ENCODE results near the gene ADD3. TPM values are rescaled to one million over a fixed set of nuclear protein-coding genes. Genes with fewer than 3 reads are reported as not detected.

Gene ADD3
- total and polyA plus RNA-seq, 2 experiments from 2014 or later, result 133 to 1,101 TPM

GRCh38 chr10:109971634-109972033 is 36.1 kb upstream of the ADD3 start:
- WGBS, 2 experiments (ENCODE audit: low coverage in 1 of 2, low lambda C conversion rate in 2 of 2, missing lambda C conversion rate in 2 of 2), result 66 to 72% methylated on average over 3 of the region's 3 CpGs
- no peak for DNase-seq
- Histone ChIP-seq H3K27me3 (replicated peaks; ENCODE audit: insufficient read depth) (no peaks in the 10 kb centered on the region), H3K4me2 (ENCODE audit: unreplicated experiment) (no peak overlapping the region), H4K20me1 (ENCODE audit: insufficient read depth) (no peaks in the 10 kb centered on the region), H3K9me2 (ENCODE audit: insufficient read depth) (no peaks in the 10 kb centered on the region), H3K9ac (no peak overlapping the region), H3K9me3 (ENCODE audit: low read depth) (no peaks in the 10 kb centered on the region), H3K27ac (no peak overlapping the region), H2AFZ (no peak overlapping the region), H3K4me1 (ENCODE audit: insufficient read depth) (peaks cover 30% of the 10 kb centered on the region), H3K36me3 (ENCODE audit: low read depth) (no peaks in the 10 kb centered on the region), H3F3A (ENCODE audit: insufficient read depth) (peaks cover 26% of the 10 kb centered on the region), H3K79me2 (ENCODE audit: insufficient read depth) (no peaks in the 10 kb centered on the region), H3K4me3 (no peak overlapping the region)
- in situ Hi-C loops (cut with MboI), result no loop called here
- TF ChIP-seq EZH2 (IDR thresholded peaks at IDR 0.05; ENCODE audit: insufficient read depth, poor library complexity, severe bottlenecking), result no peak

DNA sequence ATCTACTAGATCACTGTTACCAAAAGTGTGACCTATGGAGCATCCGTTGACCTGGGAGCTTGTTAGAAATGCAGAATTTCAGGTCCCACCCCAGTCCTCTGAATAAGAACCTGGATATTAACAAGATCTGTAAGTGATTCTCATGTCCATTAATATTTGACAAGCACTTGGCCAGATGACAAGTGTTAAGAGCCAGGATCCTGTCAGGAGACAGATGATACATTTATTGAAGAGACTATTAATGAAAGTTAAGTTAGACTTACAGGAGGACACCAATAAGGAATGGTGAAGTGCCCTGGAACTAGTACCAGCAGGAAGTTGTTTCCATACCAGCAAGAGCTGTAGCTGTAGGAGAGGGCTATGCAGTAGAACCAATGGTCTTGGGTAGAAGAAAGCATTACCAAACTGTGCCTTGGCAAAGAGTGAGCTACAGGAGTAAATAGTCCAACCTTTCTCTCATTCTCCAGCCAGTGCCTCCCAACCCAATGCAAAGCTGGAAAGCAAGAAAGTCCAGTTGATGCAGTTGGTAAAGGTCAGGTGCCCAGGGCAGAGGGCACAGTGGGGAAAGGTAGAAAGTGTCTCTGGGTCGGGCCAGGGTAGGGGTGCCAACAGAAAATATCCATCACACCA is 35.3 kb upstream of the ADD3 start:
- H3K79me2 ChIP-seq (ENCODE audit: insufficient read depth), result no peaks in the 10 kb centered on the region
- no peaks in the 10 kb centered on the region for H4K20me1 ChIP-seq (ENCODE audit: insufficient read depth)
- peaks cover 28% of the 10 kb centered on the region for H3F3A ChIP-seq (ENCODE audit: insufficient read depth)
- TF ChIP-seq EZH2 (IDR thresholded peaks at IDR 0.05; ENCODE audit: insufficient read depth, poor library complexity, severe bottlenecking) (no peak), EZH2phosphoT487 (IDR thresholded peaks at IDR 0.05; ENCODE audit: insufficient read depth, low read depth) (no peak)
- no peaks in the 10 kb centered on the region for H3K9me2 ChIP-seq (ENCODE audit: insufficient read depth)
- no peaks in the 10 kb centered on the region for H3K36me3 ChIP-seq (ENCODE audit: low read depth)
- WGBS, 2 experiments (ENCODE audit: low coverage in 1 of 2, low lambda C conversion rate in 2 of 2, missing lambda C conversion rate in 2 of 2), result 90 to 92% methylated on average over 2 of the region's 2 CpGs
- in situ Hi-C loops (cut with MboI), result no loop called here
- H2AFZ ChIP-seq, result no peak overlapping the region
- H3K9me3 ChIP-seq (ENCODE audit: low read depth), result no peaks in the 10 kb centered on the region
- no peak overlapping the region for H3K4me2 ChIP-seq (ENCODE audit: unreplicated experiment)
- H3K4me3 ChIP-seq, result no peak overlapping the region
- no peaks in the 10 kb centered on the region for H3K27me3 ChIP-seq (replicated peaks; ENCODE audit: insufficient read depth)
- H3K27ac ChIP-seq, result no peak overlapping the region
- peaks cover 30% of the 10 kb centered on the region for H3K4me1 ChIP-seq (ENCODE audit: insufficient read depth)
- no peak overlapping the region for H3K9ac ChIP-seq
- DNase-seq, result no peak

DNA sequence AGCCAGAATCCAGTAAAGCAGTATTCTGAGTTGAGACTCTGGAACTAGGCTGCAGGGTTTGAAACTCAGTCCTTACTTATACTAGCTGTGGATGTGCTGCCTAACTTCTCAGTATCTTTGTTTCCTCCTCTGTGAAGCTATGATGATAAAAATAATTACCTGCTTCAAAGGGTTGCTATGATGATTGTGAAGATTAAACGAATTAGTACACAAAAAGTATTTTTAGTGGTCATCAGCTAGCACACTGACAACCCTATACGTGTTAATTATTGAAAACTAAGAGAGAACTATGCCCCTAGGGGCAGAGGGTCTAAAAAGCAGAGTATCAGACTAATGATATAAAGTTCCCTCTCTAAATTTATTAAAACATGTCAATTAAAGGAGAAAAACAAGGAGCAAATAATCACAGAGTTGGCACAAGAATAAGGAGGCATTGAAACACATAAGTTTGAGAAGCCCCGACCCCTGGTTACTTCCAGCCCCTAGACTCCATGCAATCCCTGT is 34.4 kb upstream of the ADD3 start:
- in situ Hi-C loops (cut with MboI), result no loop called here
- Histone ChIP-seq H3K4me1 (ENCODE audit: insufficient read depth) (peaks cover 32% of the 10 kb centered on the region), H3K9me2 (ENCODE audit: insufficient read depth) (no peaks in the 10 kb centered on the region), H3K9me3 (ENCODE audit: low read depth) (no peaks in the 10 kb centered on the region), H3K27ac (no peak overlapping the region), H3K9ac (no peak overlapping the region), H3F3A (ENCODE audit: insufficient read depth) (peaks cover 29% of the 10 kb centered on the region), H3K4me2 (ENCODE audit: unreplicated experiment) (no peak overlapping the region), H2AFZ (no peak overlapping the region), H4K20me1 (ENCODE audit: insufficient read depth) (no peaks in the 10 kb centered on the region), H3K79me2 (ENCODE audit: insufficient read depth) (no peaks in the 10 kb centered on the region), H3K36me3 (ENCODE audit: low read depth) (no peaks in the 10 kb centered on the region), H3K27me3 (replicated peaks; ENCODE audit: insufficient read depth) (no peaks in the 10 kb centered on the region), H3K4me3 (no peak overlapping the region)
- 86% methylated on average over 3 of the region's 3 CpGs for WGBS, 2 experiments (ENCODE audit: low coverage in 1 of 2, low lambda C conversion rate in 2 of 2, missing lambda C conversion rate in 2 of 2)
- DNase-seq, result no peak
- TF ChIP-seq EZH2 (IDR thresholded peaks at IDR 0.05; ENCODE audit: insufficient read depth, poor library complexity, severe bottlenecking) (no peak), EZH2phosphoT487 (IDR thresholded peaks at IDR 0.05; ENCODE audit: insufficient read depth, low read depth) (no peak)

DNA sequence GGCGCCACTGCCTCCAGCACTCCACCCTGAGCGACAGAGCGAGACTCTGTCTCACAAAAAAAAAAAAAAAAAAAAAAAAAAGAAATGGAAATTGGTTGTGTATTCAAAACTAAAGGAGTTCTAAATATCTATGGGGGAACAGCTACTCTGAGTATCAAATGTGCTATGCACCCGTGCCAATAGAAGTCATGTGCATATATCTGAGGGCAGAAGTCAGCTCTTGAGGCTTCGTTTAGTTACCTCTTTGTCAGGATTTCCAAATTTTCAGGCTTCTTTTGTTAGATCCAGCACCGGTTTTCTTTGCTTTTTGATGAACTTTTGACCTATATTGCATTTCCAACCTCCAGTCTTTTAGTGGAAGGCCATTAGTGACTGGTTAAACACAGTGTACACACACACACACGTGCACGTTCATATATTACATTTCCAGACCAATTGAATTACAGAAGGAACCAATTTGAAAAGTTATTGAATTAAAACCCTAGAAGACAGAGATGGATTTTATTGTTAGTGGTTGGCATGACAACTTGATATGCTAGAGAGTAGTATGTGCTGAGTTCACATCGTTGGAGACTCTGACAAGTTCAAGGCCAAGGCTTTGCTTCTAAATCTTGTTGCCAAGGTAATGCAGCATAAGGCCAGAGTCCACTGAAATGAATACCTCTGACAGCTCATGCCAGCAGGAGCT is 33.1 kb upstream of the ADD3 start:
- Histone ChIP-seq H3K27me3 (replicated peaks; ENCODE audit: insufficient read depth) (no peaks in the 10 kb centered on the region), H3F3A (ENCODE audit: insufficient read depth) (peaks cover 35% of the 10 kb centered on the region)

More for the DNA sequence above, 33.1 kb upstream of the ADD3 start:
- Histone ChIP-seq H3K4me3 (no peak overlapping the region), H2AFZ (no peak overlapping the region), H3K9ac (no peak overlapping the region), H3K4me2 (ENCODE audit: unreplicated experiment) (no peak overlapping the region), H4K20me1 (ENCODE audit: insufficient read depth) (no peaks in the 10 kb centered on the region), H3K4me1 (ENCODE audit: insufficient read depth) (peaks cover 44% of the 10 kb centered on the region), H3K79me2 (ENCODE audit: insufficient read depth) (no peaks in the 10 kb centered on the region), H3K9me2 (ENCODE audit: insufficient read depth) (no peaks in the 10 kb centered on the region), H3K27ac (no peak overlapping the region), H3K9me3 (ENCODE audit: low read depth) (no peaks in the 10 kb centered on the region), H3K36me3 (ENCODE audit: low read depth) (no peaks in the 10 kb centered on the region)
- DNase-seq, result peak; percentile 53
- in situ Hi-C loops (cut with MboI), result no loop called here
- WGBS, 2 experiments (ENCODE audit: low coverage in 1 of 2, low lambda C conversion rate in 2 of 2, missing lambda C conversion rate in 2 of 2), result 57 to 60% methylated on average over 9 of the region's 9 CpGs
- TF ChIP-seq EZH2 (IDR thresholded peaks at IDR 0.05; ENCODE audit: insufficient read depth, poor library complexity, severe bottlenecking) (no peak), EZH2phosphoT487 (IDR thresholded peaks at IDR 0.05; ENCODE audit: insufficient read depth, low read depth) (no peak)

Measured in GM23248 (cell line).